HCT116 (cell line): ENCODE results near the gene ZNF333. TPM values are rescaled to one million over a fixed set of nuclear protein-coding genes. Genes with fewer than 3 reads are reported as not detected.

ENCODE experiments used
- ATAC-seq: fragments of 200-7000 bp; cut with Tn5 transposase; 2 replicates; pipeline ENCODE4 v1.9.1; 2020; ENCODE audit warnings: mild to moderate bottlenecking, moderate library complexity
- BruUV-seq: library from RNA; stranded (reverse); fragments of 400-500 nt; replicated peaks from 2 replicates; lab custom pipeline; 2021; lab: Mats Ljungman, UMichigan
- CTCF ChIA-PET: fragments of 300-600 bp; sonication (Branson Sonifier 250); formaldehyde crosslinking; loops from one replicate; lab custom pipeline; 2021; ENCODE audit warnings: antibody characterized with exemption; lab: Charles Lee
- POLR2A ChIA-PET: fragments of 300-600, 350-600 bp; sonication (Branson Sonifier 250); formaldehyde crosslinking; loops from one replicate; lab custom pipeline; 2021; ENCODE audit warnings: antibody characterized with exemption; lab: Charles Lee
- RAD21 ChIA-PET, 2 experiments: fragments of 300-600 bp; sonication (Branson Sonifier 250); formaldehyde crosslinking; loops; one replicate each; lab custom pipeline; 2023; ENCODE audit warnings: low total read pairs in 2 of 2; ENCODE audit not compliant: uncharacterized antibody in 2 of 2, unreplicated experiment in 2 of 2, low non-redundant PET in 1 of 2; lab: Charles Lee
- DNase-seq: peaks from one replicate; pipeline ENCODE4 v3.0.0-alpha.2; 2010; ENCODE audit warnings: low read depth, low spot score
- H2AFZ ChIP-seq: fragments of 200-600 bp; shearing (Covaris generic), sonication (generic); 2 replicates; pipeline ENCODE4 v1.6.1; 2017; ENCODE audit warnings: low read depth, mixed run types, mixed read lengths, antibody characterized with exemption, low read length; ENCODE audit not compliant: poor library complexity, severe bottlenecking
- H3K27ac ChIP-seq: 2 replicates; pipeline ENCODE4 v1.5.1; 2012; ENCODE audit warnings: low read depth, low read length
- H3K27me3 ChIP-seq: fragments of 200-600 bp; sonication (generic); 2 replicates; pipeline ENCODE4 v1.6.1; 2016; ENCODE audit warnings: mixed run types, low read length, mixed read lengths; ENCODE audit not compliant: insufficient read depth
- H3K36me3 ChIP-seq, 2 experiments: fragments of 200-500 bp in 1 of 2; fragments of 200-600 bp in 1 of 2; sonication (Bioruptor generic) in 1 of 2; sonication (generic) in 1 of 2; 2 replicates each; pipeline versions ENCODE4 v1.5.1 to v1.6.1; 2014 to 2016; ENCODE audit warnings: low read length in 2 of 2, inconsistent platforms in 1 of 2, mixed read lengths in 1 of 2, mixed run types in 1 of 2; ENCODE audit not compliant: insufficient read depth in 2 of 2, control insufficient read depth in 1 of 2
- H3K4me1 ChIP-seq, 2 experiments: fragments of 200-600 bp in 1 of 2; sonication (generic) in 1 of 2; 2 replicates each; pipeline versions ENCODE4 v1.5.1 to v1.6.1; 2012 to 2017; ENCODE audit warnings: low read length in 2 of 2, inconsistent platforms in 1 of 2, mild to moderate bottlenecking in 1 of 2, mixed read lengths in 1 of 2, mixed run types in 1 of 2, moderate library complexity in 1 of 2; ENCODE audit not compliant: insufficient read depth in 2 of 2, control insufficient read depth in 1 of 2
- H3K4me2 ChIP-seq: fragments of 200-600 bp; sonication (generic); 2 replicates; pipeline ENCODE4 v1.6.1; 2017; ENCODE audit warnings: mixed run types, low read length, mixed read lengths
- H3K4me3 ChIP-seq, 2 experiments: fragments of 200-600 bp in 1 of 2; sonication (generic) in 1 of 2; replicated peaks in 1 of 2; 2 replicates each; pipeline ENCODE4 v1.5.1; 2011 to 2016; ENCODE audit warnings: low read length in 2 of 2, control low read depth in 1 of 2, low read depth in 1 of 2, mild to moderate bottlenecking in 1 of 2, mixed read lengths in 1 of 2, mixed run types in 1 of 2
- H3K79me2 ChIP-seq: fragments of 200-600 bp; sonication (generic); 2 replicates; pipeline ENCODE4 v1.6.1; 2017; ENCODE audit warnings: mild to moderate bottlenecking, mixed run types, low read length, moderate library complexity, mixed read lengths; ENCODE audit not compliant: insufficient read depth
- H3K9ac ChIP-seq: fragments of 200-600 bp; sonication (generic); 2 replicates; pipeline ENCODE4 v1.6.1; 2016; ENCODE audit warnings: low read length, mixed read lengths
- H3K9me2 ChIP-seq: fragments of 200-600 bp; sonication (generic), shearing (Covaris generic); 2 replicates; pipeline ENCODE4 v1.6.1; 2017; ENCODE audit warnings: mixed run types, mild to moderate bottlenecking, moderate library complexity; ENCODE audit not compliant: insufficient read depth
- H3K9me3 ChIP-seq, 2 experiments: fragments of 200-500 bp in 1 of 2; fragments of 200-600 bp in 1 of 2; sonication (Bioruptor generic) in 1 of 2; sonication (generic) in 1 of 2; 2 replicates each; pipeline ENCODE4 v1.6.1; 2014 to 2017; ENCODE audit warnings: low read length in 2 of 2, mixed read lengths in 2 of 2, inconsistent platforms in 1 of 2, low read depth in 1 of 2, mild to moderate bottlenecking in 1 of 2, mixed run types in 1 of 2, moderate library complexity in 1 of 2; ENCODE audit not compliant: control insufficient read depth in 1 of 2, insufficient read depth in 1 of 2
- H4K20me1 ChIP-seq: fragments of 200-600 bp; sonication (generic), shearing (Covaris generic); 2 replicates; pipeline ENCODE4 v1.6.1; 2017; ENCODE audit warnings: mixed run types, mild to moderate bottlenecking, moderate library complexity; ENCODE audit not compliant: insufficient read depth
- ATF3 ChIP-seq: IDR thresholded peaks from 2 replicates; pipeline ENCODE4 v1.6.1; 2012
- CBX3 ChIP-seq: IDR thresholded peaks from 2 replicates; pipeline ENCODE4 v1.6.1; 2012; ENCODE audit warnings: low read depth
- CEBPB ChIP-seq: IDR thresholded peaks from 2 replicates; pipeline ENCODE4 v1.6.1; 2012; ENCODE audit warnings: low read depth
- CTCF ChIP-seq, 3 experiments: fragments of 200-600 bp in 1 of 3; sonication (generic) in 1 of 3; IDR thresholded peaks in 2 of 3; conservative IDR thresholded peaks in 1 of 3; 2 replicates each; pipeline ENCODE4 v1.5.1; 2012 to 2017; ENCODE audit warnings: low read depth in 2 of 3, low read length in 2 of 3, antibody characterized with exemption in 1 of 3, borderline replicate concordance in 1 of 3, control low read depth in 1 of 3, mild to moderate bottlenecking in 1 of 3, mixed read lengths in 1 of 3, mixed run types in 1 of 3, moderate library complexity in 1 of 3; ENCODE audit not compliant: insufficient read depth in 1 of 3
- EGR1 ChIP-seq: IDR thresholded peaks from 2 replicates; pipeline ENCODE4 v1.6.1; 2012; ENCODE audit warnings: low read depth
- EZH2 ChIP-seq: fragments of 200-600 bp; sonication (generic); IDR thresholded peaks from 2 replicates; pipeline ENCODE4 v1.6.1; 2017; ENCODE audit warnings: antibody characterized with exemption, mixed run types
- EZH2phosphoT487 ChIP-seq: fragments of 200-600 bp; IDR thresholded peaks from 2 replicates; pipeline ENCODE4 v1.6.1; 2018; ENCODE audit warnings: antibody characterized with exemption, borderline replicate concordance
- JUND ChIP-seq: IDR thresholded peaks from 2 replicates; pipeline ENCODE4 v1.6.1; 2012
- POLR2A ChIP-seq: IDR thresholded peaks from 2 replicates; pipeline ENCODE4 v1.7.0; 2011; ENCODE audit warnings: borderline replicate concordance; ENCODE audit not compliant: insufficient read depth, insufficient read length; ENCODE audit errors: extremely low read depth
- RAD21 ChIP-seq: IDR thresholded peaks from 2 replicates; pipeline ENCODE4 v1.6.1; 2012; ENCODE audit warnings: low read depth, mild to moderate bottlenecking
- SIN3A ChIP-seq: IDR thresholded peaks from 2 replicates; pipeline ENCODE4 v1.6.1; 2012; ENCODE audit warnings: low read depth
- SP1 ChIP-seq: IDR thresholded peaks from 2 replicates; pipeline ENCODE4 v1.6.1; 2012; ENCODE audit warnings: low read depth
- SRF ChIP-seq: IDR thresholded peaks from 2 replicates; pipeline ENCODE4 v1.6.1; 2012; ENCODE audit warnings: low read depth
- TCF7L2 ChIP-seq: IDR thresholded peaks from 2 replicates; pipeline ENCODE4 v1.7.0; 2011; ENCODE audit warnings: borderline replicate concordance, inconsistent platforms; ENCODE audit not compliant: insufficient read depth, insufficient read length; ENCODE audit errors: extremely low read depth
- YY1 ChIP-seq: IDR thresholded peaks from 2 replicates; pipeline ENCODE4 v1.6.1; 2011; ENCODE audit warnings: low read length, low read depth, moderate library complexity, mild to moderate bottlenecking; ENCODE audit not compliant: insufficient replicate concordance; ENCODE audit errors: extremely low read depth
- ZFX ChIP-seq: fragments of 450-650 bp; IDR thresholded peaks from 2 replicates; pipeline ENCODE4 v1.6.1; 2017
- ZNF274 ChIP-seq: fragments of 200-500 bp; sonication (Bioruptor generic); IDR thresholded peaks from 2 replicates; pipeline ENCODE4 v1.6.1; 2014; ENCODE audit warnings: mild to moderate bottlenecking, low read depth, low read length, inconsistent platforms
- intact Hi-C: fragments of 100-400 bp; cut with micrococcal nuclease; formaldehyde crosslinking; loops from 2 replicates; pipeline ENCODE4 v1.10.0; 2022
- total RNA-seq: library from RNA; stranded (reverse); gene quantifications from one replicate; pipeline ENCODE4 v1.2.1, GENCODE V29; 2021; ENCODE audit not compliant: unreplicated experiment

Gene ZNF333
- total RNA-seq, 1 experiment from 2014 or later: 9.2 TPM

GRCh38 chr19:14772467-14772866, 82.6 kb downstream of the ZNF333 start:
- no peak overlapping the region for H3K4me3 ChIP-seq
- no peak for ATAC-seq
- CTCF ChIA-PET: no interaction called here
- no peak overlapping the region for H2AFZ ChIP-seq
- no peaks in the 10 kb centered on the region for H4K20me1 ChIP-seq
- H3K9me2 ChIP-seq: no peaks in the 10 kb centered on the region
- no peak overlapping the region for H3K9ac ChIP-seq
- POLR2A ChIA-PET: interaction anchor here (0.7 kb wide), 1 partner anchor 47 kb away, joined by 3 read pairs; no protein-coding TSS in a partner anchor
- no peak for DNase-seq
- no peak overlapping the region for H3K4me2 ChIP-seq
- no peaks in the 10 kb centered on the region for H3K27me3 ChIP-seq
- H3K36me3 ChIP-seq: peaks cover 5 to 16% of the 10 kb centered on the region in 2 experiments; a peak in 2 of 4 replicates
- no peak overlapping the region for H3K27ac ChIP-seq
- peaks cover 6 to 8% of the 10 kb centered on the region in 2 experiments; a peak in 3 of 4 replicates for H3K4me1 ChIP-seq
- no TSS peak for BruUV-seq
- no peak for TF ChIP-seq SRF
- no peak for TF ChIP-seq EGR1
- TF ChIP-seq ZNF274: no peak
- no peak for TF ChIP-seq CTCF (IDR thresholded peaks at IDR 0.05 in 2 of 3, conservative IDR thresholded peaks at IDR 0.05 in 1 of 3; ENCODE audit: borderline replicate concordance in 1 of 3, insufficient read depth in 1 of 3, low read depth in 2 of 3, low read length in 2 of 3)
- TF ChIP-seq SIN3A: no peak
- intact Hi-C loops: no loop called here
- RAD21 ChIA-PET: no interaction called here
- no peaks in the 10 kb centered on the region for H3K9me3 ChIP-seq
- 0 out of 2 replicates have a peak, but pooled peaks cover 4% of the 10 kb centered on the region for H3K79me2 ChIP-seq

DNA sequence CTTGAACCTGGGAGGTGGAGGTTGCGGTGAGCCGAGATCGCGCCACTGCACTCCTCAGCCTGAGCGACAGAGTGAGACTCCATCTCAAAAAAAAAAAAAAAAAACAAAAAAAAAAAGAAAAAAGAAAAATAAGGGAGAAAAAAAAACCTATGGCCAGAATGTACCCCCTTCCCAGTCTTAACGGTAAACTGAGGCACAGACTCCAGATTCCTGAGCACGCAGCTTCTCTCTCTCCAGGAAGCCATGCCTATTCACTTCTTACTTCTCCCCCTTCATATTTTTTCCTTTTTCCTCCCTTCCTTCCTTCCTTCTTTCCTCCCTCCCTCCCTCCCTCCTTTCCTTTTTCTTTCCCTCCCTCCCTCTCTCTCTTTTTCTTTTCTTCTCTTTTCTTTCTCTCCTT, 83.1 kb downstream of the ZNF333 start:
- ChIA-PET CTCF (no interaction called here), RAD21 (no interaction called here), POLR2A (interaction anchor here (0.7 kb wide), 1 partner anchor 48 kb away, joined by 3 read pairs; no protein-coding TSS in a partner anchor)
- ATAC-seq (no peak), DNase-seq (no peak)
- Histone ChIP-seq H3K79me2 (0 out of 2 replicates have a peak, but pooled peaks cover 4% of the 10 kb centered on the region), H4K20me1 (no peaks in the 10 kb centered on the region), H3K9me3 (no peaks in the 10 kb centered on the region), H3K4me3 (no peak overlapping the region), H2AFZ (no peak overlapping the region), H3K27ac (no peak overlapping the region), H3K27me3 (no peaks in the 10 kb centered on the region), H3K4me2 (no peak overlapping the region), H3K4me1 (peaks cover 6 to 8% of the 10 kb centered on the region in 2 experiments; a peak in 3 of 4 replicates), H3K36me3 (peaks cover 5 to 16% of the 10 kb centered on the region in 2 experiments; a peak in 2 of 4 replicates), H3K9me2 (no peaks in the 10 kb centered on the region), H3K9ac (no peak overlapping the region)
- BruUV-seq: no TSS peak
- intact Hi-C loops: no loop called here
- TF ChIP-seq RAD21 (no peak), YY1 (no peak), ZNF274 (no peak), POLR2A (no peak), CEBPB (no peak), ATF3 (no peak), CBX3 (no peak), CTCF (IDR thresholded peaks at IDR 0.05 in 2 of 3, conservative IDR thresholded peaks at IDR 0.05 in 1 of 3; ENCODE audit: borderline replicate concordance in 1 of 3, insufficient read depth in 1 of 3, low read depth in 2 of 3, low read length in 2 of 3) (no peak), EZH2 (no peak), JUND (no peak), EZH2phosphoT487 (no peak), SP1 (no peak), TCF7L2 (no peak), EGR1 (no peak), ZFX (no peak)
